Sigmoid colon (tissue), 7 donors: Measurements from ENCODE around the gene IQGAP2. TPM values are rescaled to one million over a fixed set of nuclear protein-coding genes. Genes with fewer than 3 reads are reported as not detected.

Experiments used
- DNase-seq: peaks from one replicate; pipeline ENCODE4 v3.0.0-alpha.2; 2019
- H3K27ac ChIP-seq, 4 donors: fragments of 200-600 bp; sonication (generic); one replicate each; pipeline ENCODE4 v1.5.1; 2016 to 2019; ENCODE audit warnings: mild to moderate bottlenecking in 1 of 4
- H3K27me3 ChIP-seq, 3 donors: fragments of 200-600 bp; sonication (generic); one replicate each; pipeline ENCODE4 v1.5.1; 2019; ENCODE audit warnings: mild to moderate bottlenecking in 1 of 3
- H3K36me3 ChIP-seq, 4 donors: fragments of 200-600 bp; sonication (generic); one replicate each; pipeline ENCODE4 v1.5.1; 2016 to 2019
- H3K4me1 ChIP-seq, 4 donors: fragments of 200-600 bp; sonication (generic); one replicate each; pipeline ENCODE4 v1.5.1; 2017 to 2019
- H3K4me3 ChIP-seq, 4 donors: fragments of 200-600 bp; sonication (generic); one replicate each; pipeline ENCODE4 v1.5.1; 2017 to 2019; ENCODE audit warnings: mild to moderate bottlenecking in 2 of 4, moderate library complexity in 1 of 4
- H3K9me3 ChIP-seq, 4 donors: fragments of 200-600 bp in 3 of 4; sonication (generic) in 3 of 4; one replicate each; pipeline versions ENCODE4 v1.5.1 to v1.6.1; 2013 to 2019
- CTCF ChIP-seq, 4 experiments: fragments of 450-650 bp in 3 of 4; fragments of 200-600 bp in 1 of 4; IDR thresholded peaks; one replicate each; pipeline ENCODE4 v1.5.1; 2016 to 2019; ENCODE audit warnings: antibody characterized with exemption in 4 of 4, mild to moderate bottlenecking in 3 of 4, moderate library complexity in 2 of 4
- EP300 ChIP-seq, 4 donors: sonication (generic); formaldehyde crosslinking; IDR thresholded peaks; one replicate each; pipeline ENCODE4 v1.6.1; 2017; ENCODE audit warnings: antibody characterized with exemption in 4 of 4
- POLR2A ChIP-seq, 2 donors: fragments of 450-650 bp; IDR thresholded peaks; one replicate each; pipeline ENCODE4 v1.6.1; 2016; ENCODE audit warnings: antibody characterized with exemption in 2 of 2, mild to moderate bottlenecking in 2 of 2, moderate library complexity in 2 of 2
- POLR2AphosphoS5 ChIP-seq, 4 donors: sonication (generic); formaldehyde crosslinking; IDR thresholded peaks; one replicate each; pipeline ENCODE4 v1.6.1; 2017; ENCODE audit warnings: antibody characterized with exemption in 4 of 4
- WGBS, 2 donors: extraction: QIAGEN DNeasy Blood & Tissue Kit; methylation state at CpG; one replicate each; pipeline ENCODE4 v1.1.7; 2013; 5-methylcytosine and 5-hydroxymethylcytosine counted together
- intact Hi-C: fragments of 100-400 bp; cut with DNase I; formaldehyde crosslinking; loops from one replicate; pipeline ENCODE4 v1.15.1; 2023
- polyA plus RNA-seq, 3 donors: library from polyadenylated mRNA; stranded (reverse); fragments of 200-250 nt; gene quantifications; one replicate each; pipeline ENCODE4 v1.2.3, GENCODE V29; 2013
- total RNA-seq, 4 donors: library from RNA; depleted of rRNA; stranded (reverse); fragments of >200 nt; gene quantifications; one replicate each; pipeline ENCODE4 v1.1.0, GENCODE V29; 2016
- donor health status: healthy with polysubstance abuse.
- donor health status: Bipolar disorder and iron deficiency.
- donor health status: healthy.

IQGAP2 gene
- total and polyA plus RNA-seq, 7 donors = 15.0 to 85.3 (median 24.6) TPM

- Histone ChIP-seq H3K27me3 (no peaks in the 10 kb centered on the region), H3K4me1 (no peaks in the 10 kb centered on the region), H3K27ac (no peak overlapping the region), H3K36me3 (no peaks in the 10 kb centered on the region), H3K4me3 (no peak overlapping the region), H3K9me3 (no peaks in the 10 kb centered on the region)
- no peak for DNase-seq
- 50 to 72% methylated on average over 2 of the region's 2 CpGs for WGBS, 2 donors
- intact Hi-C loops = no loop called here
- TF ChIP-seq POLR2AphosphoS5 (IDR thresholded peaks at IDR 0.05) (no peak), CTCF (IDR thresholded peaks at IDR 0.05) (no peak), EP300 (IDR thresholded peaks at IDR 0.05) (no peak), POLR2A (IDR thresholded peaks at IDR 0.05) (no peak)
Observed at GRCh38 chr5:76694317-76694716, 291.2 kb downstream of the IQGAP2 start.

- H3K4me1 ChIP-seq = no peaks in the 10 kb centered on the region
- no peak overlapping the region for H3K4me3 ChIP-seq
- TF ChIP-seq POLR2A (IDR thresholded peaks at IDR 0.05) (no peak), CTCF (IDR thresholded peaks at IDR 0.05) (no peak), POLR2AphosphoS5 (IDR thresholded peaks at IDR 0.05) (no peak)
- H3K27me3 ChIP-seq = no peaks in the 10 kb centered on the region
- H3K36me3 ChIP-seq = no peaks in the 10 kb centered on the region
- intact Hi-C loops = no loop called here
- WGBS, 2 donors = 90% methylated on average over 6 of the region's 6 CpGs
- no peaks in the 10 kb centered on the region for H3K9me3 ChIP-seq
- DNase-seq = no peak
- H3K27ac ChIP-seq = no peak overlapping the region
Observed at GRCh38 chr5:76695346-76695745, 292.3 kb downstream of the IQGAP2 start.

GRCh38 chr5:76696251-76696650 is 293.2 kb downstream of the IQGAP2 start:
- TF ChIP-seq POLR2AphosphoS5 (IDR thresholded peaks at IDR 0.05) (no peak), EP300 (IDR thresholded peaks at IDR 0.05) (no peak), POLR2A (IDR thresholded peaks at IDR 0.05) (no peak), CTCF (IDR thresholded peaks at IDR 0.05) (no peak)
- no peak for DNase-seq
- H3K9me3 ChIP-seq = no peaks in the 10 kb centered on the region
- WGBS, 2 donors = 87 to 93% methylated on average over 1 of the region's 1 CpG
- H3K4me3 ChIP-seq = no peak overlapping the region
- no peaks in the 10 kb centered on the region for H3K4me1 ChIP-seq
- intact Hi-C loops = no loop called here
- H3K36me3 ChIP-seq = no peaks in the 10 kb centered on the region
- no peaks in the 10 kb centered on the region for H3K27me3 ChIP-seq
- H3K27ac ChIP-seq = no peak overlapping the region

- no peak for DNase-seq
Observed at GRCh38 chr5:76697670-76698069, 294.6 kb downstream of the IQGAP2 start.

More at GRCh38 chr5:76697670-76698069, 294.6 kb downstream of the IQGAP2 start:
- Histone ChIP-seq H3K9me3 (no peaks in the 10 kb centered on the region), H3K27me3 (no peaks in the 10 kb centered on the region), H3K4me3 (no peak overlapping the region), H3K36me3 (no peaks in the 10 kb centered on the region), H3K4me1 (no peaks in the 10 kb centered on the region), H3K27ac (no peak overlapping the region)
- TF ChIP-seq CTCF (IDR thresholded peaks at IDR 0.05) = no peak
- no peak for TF ChIP-seq POLR2AphosphoS5 (IDR thresholded peaks at IDR 0.05)
- TF ChIP-seq POLR2A (IDR thresholded peaks at IDR 0.05) = no peak
- TF ChIP-seq EP300 (IDR thresholded peaks at IDR 0.05) = no peak
- intact Hi-C loops = no loop called here
- WGBS, 2 donors = 97 to 98% methylated on average over 5 of the region's 5 CpGs
